Measurements from ENCODE around the gene ATG4B. TPM values are rescaled to one million over a fixed set of nuclear protein-coding genes. Genes with fewer than 3 reads are reported as not detected.
"Not testable (repeated sequence)": the region's sequence is repeated elsewhere in the genome, so short reads cannot be mapped to it uniquely, and the experiment has no call there.

ATG4B gene
- total RNA-seq, 1 donor from 2014 or later, result 82.9 TPM

DNA sequence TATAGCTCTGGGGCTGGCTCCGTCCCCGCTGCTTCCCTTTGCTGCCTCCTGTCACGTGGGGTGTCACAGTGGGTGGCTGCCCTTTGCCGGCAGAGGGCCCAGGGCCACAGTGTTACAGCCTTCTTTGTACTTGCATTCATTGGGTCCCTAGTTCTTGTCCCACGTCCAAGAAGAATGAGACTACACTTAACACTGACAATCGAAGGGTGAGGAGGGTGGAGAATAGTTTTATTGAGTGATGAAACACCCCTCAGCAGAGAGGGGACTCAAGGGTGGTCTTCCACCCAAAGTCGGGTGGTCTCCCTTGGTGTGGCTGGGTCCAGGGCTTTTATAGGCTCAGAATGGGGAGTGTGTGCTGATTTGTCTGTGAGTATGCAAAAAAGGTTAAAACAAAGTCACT is 1.9 kb downstream of the ATG4B start:
- no peak for DNase-seq (ENCODE audit: low spot score)

DNA sequence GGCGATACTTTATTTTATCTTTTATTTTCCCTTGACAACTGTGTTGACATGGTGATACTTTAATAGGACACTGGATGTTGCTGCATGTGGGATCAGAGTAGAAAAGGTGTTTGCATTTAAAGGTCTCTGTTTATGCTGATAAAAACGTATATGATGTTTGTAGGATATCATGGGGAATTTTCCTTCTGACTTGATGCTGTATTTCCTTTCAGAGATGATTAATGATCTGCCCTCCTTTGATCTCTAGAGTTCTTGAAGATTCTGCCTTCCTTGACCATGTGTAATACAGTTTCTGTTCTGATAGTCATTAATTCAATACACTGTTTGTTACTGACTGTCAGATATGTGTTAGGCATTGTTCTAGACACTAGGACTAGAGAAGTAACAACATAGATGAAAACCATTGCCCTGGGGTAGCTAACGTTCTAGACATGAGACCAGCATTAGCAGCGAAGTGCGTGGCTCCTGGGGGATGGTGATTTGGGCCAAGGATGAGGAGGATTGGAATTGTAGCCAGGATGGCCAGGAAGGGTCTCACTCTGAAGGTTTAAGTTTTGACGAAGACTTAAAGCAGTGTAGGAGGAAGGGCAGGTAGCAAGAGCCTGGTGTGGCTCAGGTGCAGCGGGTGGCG is 2.8 kb downstream of the ATG4B start:
- DNase-seq (ENCODE audit: low spot score), result no peak

DNA sequence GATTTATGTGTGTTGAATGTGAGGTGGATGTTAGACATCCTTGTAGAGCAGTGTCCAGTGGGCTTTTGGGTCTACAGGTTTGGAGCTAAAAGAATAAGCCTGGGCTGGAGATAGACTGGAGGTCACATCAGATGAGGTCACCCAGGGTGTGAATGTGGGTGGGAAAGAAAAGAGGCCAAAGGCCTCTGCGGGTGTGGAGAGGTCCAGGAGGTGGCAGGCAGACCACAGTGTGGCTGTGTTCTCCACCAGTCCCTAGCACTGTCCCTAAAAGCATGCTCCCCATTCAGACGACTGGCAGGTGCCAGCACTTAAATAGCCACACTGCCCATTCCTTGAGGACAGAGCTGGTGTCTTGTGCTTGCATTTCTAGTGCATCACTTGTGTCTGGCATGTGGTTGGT is 4.1 kb downstream of the ATG4B start:
- no peak for DNase-seq (ENCODE audit: low spot score)

DNA sequence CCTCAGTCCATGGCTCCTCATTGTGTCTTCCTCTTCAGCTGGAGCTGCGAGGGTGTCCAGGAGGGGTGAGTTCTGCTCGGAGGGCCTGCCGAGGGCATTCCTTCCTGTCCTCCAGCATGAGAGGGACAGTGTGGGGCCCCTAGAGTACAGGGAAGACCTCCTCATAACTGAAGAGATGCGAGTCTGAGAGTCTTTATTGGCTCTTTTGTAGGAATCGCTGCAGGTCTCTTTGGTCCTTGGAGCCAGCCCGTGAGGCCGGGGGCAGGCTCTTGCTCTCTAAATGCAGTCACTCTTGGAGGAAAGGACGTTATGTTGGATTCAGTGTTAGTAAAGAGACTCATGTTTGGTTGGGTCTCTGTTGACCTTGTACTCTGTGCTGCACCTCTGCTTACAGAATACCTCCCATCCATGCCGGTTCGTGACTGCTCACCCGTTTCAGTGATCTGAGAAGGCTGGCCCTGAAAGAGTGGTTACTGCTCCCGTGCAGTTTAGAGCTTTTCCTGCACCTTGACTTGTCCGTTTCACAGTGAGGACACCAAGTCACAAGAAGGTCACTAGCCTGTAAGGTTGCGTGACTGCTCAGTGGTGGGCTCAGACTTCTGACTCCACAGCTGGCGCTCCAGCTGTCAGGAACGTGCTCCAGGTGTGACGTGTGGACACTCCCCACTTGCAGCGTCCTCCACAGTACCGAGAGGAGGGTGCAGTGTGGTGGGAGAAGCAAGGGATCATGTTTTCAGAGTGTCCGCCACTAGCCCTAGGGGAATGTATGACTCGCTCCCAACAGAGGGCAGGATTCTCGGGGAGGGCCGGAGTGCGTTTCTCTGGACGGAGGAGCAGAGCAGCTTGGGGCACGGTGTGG is 7.8 kb downstream of the ATG4B start:
- no peak for DNase-seq (ENCODE audit: low spot score)

DNA sequence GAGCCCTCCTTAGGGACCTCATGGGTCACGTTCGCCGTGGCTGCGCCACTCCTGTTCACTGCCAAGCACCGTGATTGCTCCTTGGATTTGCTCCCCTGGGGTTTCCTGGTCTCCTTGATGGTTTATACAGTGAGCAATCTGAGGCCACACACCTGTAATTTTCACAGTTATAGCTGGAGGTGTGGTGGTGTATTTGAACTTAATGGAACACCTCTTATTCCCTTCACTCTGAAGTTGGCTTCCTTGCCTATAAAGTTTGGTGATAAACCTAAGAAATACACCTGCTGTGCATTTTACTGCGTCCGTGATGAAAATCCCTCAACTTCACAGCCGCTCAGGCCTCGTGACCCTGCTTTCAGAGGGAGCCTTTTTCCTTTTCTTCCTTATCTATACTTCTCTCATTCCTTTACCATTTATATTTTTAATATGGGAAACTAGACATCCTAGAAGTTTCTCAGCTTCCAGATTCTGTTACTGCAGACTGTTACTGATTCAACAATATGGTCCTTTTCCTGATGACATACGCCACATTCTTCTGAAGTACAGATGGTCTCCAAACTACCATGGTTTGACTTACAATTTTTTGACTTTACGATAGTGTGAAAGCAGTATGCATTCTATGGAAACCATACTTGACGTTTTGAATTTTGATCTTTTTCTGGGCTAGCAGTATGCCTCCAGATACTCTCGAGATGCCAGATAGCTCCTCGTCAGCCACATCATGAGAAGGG is 8.6 kb downstream of the ATG4B start:
- no peak for DNase-seq (ENCODE audit: low spot score)

DNA sequence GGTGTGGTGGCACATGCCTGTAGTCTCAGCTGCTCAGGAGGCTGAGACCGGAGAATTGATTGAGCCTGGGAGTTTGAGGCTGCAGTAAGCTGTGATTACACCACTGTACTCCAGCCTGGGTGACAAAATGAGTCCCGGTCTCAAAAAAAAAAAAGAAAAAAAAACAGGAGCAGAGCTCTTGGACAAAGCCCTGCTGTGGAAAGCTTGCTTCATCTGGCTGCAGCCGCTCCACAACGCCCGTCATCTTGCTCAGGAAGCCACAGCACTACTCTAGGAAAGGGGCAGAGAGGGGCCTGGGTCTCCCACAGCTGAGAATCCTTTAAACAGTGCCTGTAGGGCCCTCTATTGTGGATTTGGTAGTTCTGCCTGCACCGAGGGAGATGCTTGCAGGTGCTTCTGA is 11.0 kb downstream of the ATG4B start:
- no peak for DNase-seq (ENCODE audit: low spot score)

DNA sequence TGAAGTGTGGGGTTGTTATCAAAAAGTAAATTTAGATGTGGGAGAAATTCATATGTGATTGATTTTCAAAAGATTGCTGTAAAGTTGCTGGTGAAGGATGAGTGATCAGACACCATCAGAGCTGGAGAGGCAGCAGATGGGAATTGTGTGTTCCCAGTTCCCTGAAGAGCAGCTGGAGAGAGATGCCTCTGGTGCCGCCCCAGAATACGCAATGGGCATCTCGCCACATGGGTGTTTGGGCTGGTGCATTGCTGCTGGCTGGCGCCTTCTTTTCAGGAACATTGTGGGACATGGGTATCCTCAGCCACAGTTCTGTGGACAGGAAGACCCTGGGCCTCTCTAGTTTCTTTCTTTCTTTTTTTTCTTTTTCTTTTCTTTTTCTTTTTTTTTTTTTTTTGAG is 11.9 kb downstream of the ATG4B start:
- DNase-seq (ENCODE audit: low spot score), result no peak

DNA sequence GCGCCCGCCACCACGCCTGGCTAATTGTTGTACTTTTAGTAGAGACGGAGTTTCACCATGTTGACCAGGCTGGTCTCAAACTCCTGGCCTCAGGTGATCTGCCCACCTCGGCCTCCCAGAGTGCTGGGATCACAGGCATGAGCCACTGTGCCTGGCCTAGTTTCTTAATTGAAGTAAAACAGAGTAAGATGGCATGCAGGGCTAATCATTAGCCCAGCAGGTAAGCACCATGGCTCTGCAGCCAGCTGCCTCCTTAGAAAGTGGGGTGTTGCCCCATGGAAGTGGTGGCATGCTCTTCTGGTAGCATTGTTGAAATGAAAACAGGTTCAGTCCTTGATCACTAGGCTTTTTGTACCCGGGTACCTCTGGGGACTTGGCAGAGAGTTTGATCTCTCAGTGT is 12.4 kb downstream of the ATG4B start:
- no peak for DNase-seq (ENCODE audit: low spot score)

DNA sequence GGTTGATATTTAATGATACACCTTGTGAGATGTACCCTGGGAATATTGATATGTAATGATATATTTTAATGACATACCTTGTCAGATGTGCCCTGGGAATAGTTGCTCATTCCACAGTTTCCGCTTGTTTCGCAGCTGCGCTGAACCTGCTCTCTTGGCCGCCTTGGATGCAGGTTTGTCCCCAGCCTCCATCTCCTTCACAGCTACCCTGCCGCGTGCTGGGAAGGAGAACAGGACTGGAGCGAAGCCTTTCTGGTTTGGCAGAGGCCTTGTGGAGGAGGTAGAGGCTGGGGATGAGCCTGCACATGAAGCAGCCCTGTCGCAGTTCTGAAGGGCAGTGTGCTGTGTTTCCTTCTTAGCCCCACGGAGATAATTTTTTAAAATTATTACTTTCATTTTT is 14.6 kb downstream of the ATG4B start:
- DNase-seq (ENCODE audit: low spot score), result no peak

DNA sequence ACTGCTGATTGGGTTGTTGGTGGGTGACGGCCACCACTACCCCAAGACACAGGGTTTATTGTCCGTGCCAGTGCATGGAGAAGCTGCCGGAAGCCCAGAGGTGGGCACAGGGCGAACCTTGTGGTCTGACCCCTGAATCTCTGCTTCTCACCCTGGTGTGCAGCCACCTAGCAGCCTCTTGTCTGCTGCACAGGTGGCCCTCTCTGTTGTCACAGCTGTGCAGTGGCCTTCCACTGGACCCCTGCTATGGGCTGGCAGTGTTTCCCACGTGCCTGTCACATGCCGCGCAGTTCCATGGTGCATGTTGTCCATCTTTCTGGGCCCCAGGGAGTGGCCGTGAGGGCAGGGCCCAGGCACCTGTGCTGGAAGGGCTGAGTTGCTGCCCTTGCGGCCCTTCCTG is 15.2 kb downstream of the ATG4B start:
- DNase-seq (ENCODE audit: low spot score), result no peak

DNA sequence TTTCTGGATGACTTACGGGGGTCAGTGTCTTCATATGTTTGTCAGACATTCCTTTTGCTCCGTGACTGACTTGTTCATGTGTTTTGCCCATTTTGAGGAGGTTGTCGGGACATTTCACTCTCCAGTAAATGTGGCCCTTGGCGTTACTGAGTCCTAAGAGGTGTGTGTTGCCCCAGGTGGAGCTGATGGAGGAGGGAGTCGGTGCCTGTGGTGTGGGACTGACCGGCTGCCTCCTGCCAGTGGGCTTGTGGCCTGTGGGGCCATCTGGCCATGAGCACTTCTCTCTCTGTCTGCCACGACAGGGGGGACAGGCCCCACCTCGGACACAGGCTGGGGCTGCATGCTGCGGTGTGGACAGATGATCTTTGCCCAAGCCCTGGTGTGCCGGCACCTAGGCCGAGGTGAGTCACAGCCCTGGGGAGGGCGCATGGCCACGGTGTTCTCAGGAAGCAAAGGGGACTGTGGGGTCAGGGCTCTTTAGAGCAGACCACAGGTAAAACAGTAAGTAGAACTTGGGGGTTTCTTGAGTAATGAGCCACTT is 15.8 kb downstream of the ATG4B start:
- DNase-seq (ENCODE audit: low spot score), result no peak

DNA sequence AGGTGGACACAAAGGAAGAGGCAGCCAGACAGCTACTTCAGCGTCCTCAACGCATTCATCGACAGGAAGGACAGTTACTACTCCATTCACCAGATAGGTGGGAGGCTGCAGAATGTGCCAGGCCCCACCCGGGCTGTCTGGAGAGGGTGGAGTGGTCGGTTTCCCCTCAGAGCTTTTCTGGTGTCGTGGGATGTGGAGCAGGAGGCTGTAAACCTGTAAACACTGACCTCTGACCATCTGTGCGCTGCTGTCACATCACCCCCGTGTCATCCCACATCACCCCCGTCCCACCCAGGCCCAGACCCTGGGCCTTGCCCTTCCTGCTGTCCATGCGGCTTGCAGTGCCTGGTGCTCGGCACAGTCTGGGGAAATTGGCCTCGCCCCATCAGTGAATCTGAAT is 17.1 kb downstream of the ATG4B start:
- DNase-seq (ENCODE audit: low spot score), result no peak

DNA sequence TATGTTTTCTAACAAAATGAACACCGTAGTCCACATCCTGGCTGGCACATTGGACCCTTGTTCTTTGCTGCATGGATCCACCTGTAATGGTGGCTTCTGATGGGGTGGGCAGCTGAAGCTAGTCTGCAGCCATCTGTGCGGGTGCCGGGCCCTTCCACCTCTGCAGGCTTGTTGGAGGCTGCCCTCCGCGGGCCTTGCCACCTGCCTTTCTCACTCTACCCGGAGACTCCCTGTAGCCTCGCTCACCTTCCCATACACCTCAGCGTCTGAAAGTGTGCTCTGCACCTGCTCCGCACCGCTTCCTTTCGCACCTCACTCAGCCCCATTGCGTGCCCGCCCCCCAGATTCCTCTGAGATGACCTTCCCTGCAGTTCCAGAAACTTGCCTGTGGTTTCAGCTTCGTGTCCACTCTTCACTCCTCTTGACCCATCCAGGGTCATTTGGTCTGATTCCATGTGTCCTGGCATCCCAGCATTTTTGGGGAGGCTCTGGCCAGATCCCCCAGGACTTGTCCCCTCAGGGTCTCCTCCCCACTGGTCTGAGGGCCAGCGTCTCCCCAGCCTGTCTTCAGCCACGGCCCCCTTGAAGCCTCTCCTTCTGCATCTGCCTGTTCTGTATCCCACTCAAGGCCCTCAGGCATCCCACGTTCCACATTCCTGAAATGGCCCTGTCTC is 18.2 kb downstream of the ATG4B start:
- no peak for DNase-seq (ENCODE audit: low spot score)

DNA sequence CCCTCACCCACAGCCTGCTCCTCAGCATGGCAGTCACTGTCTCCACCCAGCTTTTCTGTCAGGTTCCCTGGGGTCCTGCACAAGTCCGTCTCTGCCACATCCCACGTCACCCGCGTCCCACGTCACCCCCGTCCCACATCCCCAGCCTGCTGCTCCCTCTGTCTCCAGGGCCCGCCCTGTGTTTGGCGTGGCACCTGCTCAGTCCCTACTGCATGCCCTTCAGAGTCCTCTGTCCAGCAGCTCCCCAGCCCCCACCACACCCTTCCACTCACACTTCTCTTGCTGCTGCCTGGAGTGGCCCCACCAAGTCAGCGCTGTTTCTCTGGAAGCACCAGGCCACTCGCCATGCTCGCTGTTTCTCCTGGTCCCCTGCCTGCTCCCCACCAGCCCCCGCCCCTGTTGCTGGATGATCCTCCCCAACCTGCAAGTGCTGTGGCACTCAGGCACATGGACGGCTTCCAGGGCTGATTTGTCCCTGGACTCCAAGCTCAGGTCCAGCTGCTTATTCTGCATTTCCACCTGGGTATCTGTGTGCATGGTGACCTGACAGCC is 18.8 kb downstream of the ATG4B start:
- DNase-seq (ENCODE audit: low spot score), result no peak

DNA sequence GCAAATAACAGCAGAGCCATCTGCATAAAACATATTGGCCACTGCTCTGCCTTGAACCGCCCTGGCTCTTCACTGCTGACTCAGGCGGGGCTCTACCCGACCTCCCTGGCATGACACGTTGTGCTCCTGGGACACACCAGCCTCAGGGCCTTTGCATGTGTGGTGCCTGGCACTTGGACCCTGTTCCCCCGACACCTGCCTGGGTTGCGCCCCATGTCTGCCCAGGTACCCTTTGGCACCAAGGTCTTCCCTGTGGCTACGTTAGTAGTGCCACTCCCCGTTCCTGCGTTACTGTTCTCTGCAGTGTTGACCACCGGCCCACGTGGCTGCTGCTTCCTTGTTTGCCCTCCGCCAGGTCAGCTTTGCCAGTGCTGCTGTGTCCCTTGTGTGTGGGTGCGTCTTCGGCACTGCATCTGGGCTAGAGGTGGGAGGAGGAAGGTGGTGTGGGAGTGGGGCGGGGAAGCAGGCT is 20.3 kb downstream of the ATG4B start:
- no peak for DNase-seq (ENCODE audit: low spot score)

DNA sequence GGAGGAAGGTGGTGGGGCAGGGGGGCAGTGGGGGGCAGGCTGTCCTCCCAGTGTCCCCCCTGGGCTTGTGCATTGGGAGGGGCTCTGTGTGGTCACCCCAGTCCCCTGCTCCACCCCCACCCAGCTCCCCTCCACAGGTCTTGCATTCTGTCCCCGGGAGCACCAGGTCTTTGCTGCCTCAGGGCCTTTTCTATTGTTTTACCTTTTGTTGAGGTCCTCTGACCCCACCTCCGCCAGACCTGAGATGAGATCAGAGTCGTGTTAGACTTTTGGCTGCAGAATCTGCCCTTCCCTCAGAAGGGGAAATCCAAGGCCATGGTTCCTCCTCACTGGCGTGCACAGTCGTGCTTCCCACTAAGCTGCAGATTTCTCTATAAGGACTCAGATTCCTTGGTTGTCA is 20.8 kb downstream of the ATG4B start:
- DNase-seq (ENCODE audit: low spot score), result no peak

DNA sequence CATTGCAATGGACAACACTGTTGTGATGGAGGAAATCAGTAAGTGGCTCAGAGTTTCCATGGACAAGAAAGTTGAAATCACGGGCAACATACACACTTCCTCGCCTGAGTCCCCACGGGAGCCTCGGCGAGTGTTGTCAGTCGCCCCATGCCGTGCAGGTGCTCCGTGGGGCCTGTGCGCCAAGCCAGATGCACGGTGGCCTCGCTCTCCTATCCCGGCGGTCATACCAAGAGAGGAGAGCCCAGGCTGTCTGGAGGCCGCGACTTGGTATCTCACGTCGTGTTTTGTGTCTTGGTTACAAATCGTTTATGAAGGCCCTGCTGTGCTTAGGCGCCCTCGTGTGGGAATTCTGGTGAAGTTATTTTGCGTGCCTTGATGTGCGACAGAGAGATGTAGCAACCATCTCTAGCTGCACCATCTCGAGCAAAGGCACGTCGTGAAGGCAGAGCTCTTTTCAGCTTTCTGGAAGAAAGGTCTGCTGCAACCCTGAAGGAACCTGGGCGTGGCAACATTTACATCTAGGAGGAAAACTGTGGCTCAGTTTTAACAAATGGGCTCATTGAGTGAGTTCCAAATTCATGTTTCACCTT is 21.8 kb downstream of the ATG4B start:
- DNase-seq (ENCODE audit: low spot score), result peak; percentile 61

DNA sequence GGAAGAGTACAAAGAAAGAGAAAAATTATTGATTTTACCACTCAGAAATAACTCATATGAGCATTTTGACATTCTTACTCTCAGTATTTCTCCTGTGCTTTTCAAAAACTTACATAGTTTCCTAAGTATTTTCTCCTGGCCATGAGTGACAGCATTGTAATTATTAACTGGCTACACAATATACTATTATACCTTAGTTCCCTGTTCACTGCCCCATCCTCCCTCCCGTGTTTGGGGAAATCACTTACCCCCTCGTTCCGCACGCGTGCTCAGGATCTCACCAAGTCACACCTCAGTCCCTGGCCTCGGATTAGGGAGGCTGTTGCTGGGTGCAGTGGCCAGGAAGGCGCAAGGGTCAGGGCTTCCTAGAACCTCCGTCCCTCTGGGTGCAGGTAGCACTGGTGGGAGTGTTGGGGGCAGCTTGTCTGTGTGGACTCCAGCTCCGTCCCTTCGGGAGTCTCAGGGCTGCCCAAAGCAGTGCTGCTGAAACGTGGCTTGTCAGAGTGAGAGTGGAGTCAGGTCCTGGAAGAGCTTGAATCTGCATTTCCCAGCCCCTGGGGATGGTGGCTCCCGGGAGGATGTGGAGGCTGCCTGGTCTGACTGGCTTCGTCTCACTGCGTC is 23.2 kb downstream of the ATG4B start:
- DNase-seq (ENCODE audit: low spot score), result no peak

DNA sequence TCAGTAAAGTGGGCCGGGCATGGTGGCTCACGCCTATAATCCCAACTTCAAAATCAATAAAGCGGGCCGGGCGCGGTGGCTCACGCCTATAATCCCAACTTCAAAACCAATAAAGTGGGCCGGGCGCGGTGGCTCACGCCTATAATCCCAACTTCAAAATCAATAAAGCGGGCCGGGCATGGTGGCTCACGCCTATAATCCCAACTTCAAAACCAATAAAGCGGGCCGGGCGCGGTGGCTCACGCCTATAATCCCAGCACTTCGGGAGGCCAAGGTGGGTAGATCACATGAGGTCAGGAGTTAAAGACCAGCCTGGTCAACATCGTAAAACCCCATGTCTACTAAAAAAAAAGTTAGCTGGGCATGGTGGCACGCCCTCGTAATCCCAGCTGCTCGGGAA is 25.2 kb downstream of the ATG4B start:
- not testable (repeated sequence) for DNase-seq (ENCODE audit: low spot score)

DNA sequence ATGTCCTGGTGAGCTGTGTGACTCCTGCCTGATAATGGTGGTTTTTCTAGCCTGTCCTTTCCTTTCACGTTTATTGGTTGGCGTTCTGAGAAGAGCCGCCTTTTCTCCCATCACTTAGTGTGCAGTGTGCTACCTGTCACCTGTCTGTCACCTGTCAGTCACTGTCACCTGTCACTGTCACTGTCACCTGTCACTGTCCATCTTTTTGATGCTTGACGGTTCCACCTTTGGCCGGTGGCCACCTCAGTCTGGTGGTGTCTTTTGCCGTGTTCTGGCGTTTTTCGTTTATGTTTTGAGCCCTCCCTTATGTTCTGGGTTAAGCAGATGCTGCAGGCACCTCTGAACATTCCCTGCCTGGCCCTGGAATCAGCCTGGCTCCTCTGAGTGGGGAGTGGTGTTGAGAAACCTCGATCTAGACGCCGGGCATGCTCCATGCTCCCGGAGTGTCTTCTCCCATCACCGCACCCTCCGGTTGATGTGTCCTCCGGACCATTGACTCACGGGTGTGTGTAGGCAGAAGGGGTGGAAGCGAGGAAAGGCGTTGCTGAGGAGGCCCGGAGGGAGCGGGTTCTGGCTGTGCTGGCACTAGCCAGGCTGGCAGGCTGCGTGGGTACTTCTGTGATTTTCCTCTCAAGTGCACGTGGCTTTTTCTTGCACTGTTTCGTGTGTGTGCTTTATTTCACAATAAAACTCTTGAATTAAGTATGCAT is 28.4 kb downstream of the ATG4B start:
- DNase-seq (ENCODE audit: low spot score), result no peak

Measured in ureter (tissue), 1 donor.